Measurements from ENCODE around the gene UNC93A.

UNC93A gene

GRCh38 chr6:167270499-167271311 lies 20.4 kb upstream of the UNC93A start:
- ATAC-seq: no peak
- TF ChIP-seq ZFP3 (CRISPR knock-in tag; IDR thresholded peaks at IDR 0.05): no peak
- no peak for TF ChIP-seq TCF4 (CRISPR knock-in tag; IDR thresholded peaks at IDR 0.05; ENCODE audit: borderline replicate concordance)
- no peak for TF ChIP-seq ZNF70 (CRISPR knock-in tag; IDR thresholded peaks at IDR 0.05)
- no peak for TF ChIP-seq BACH2 (CRISPR knock-in tag; IDR thresholded peaks at IDR 0.05; ENCODE audit: borderline replicate concordance)
- no peak for TF ChIP-seq ARNTL (CRISPR knock-in tag; IDR thresholded peaks at IDR 0.05; ENCODE audit: borderline replicate concordance, low read depth)
- no peak for TF ChIP-seq SNAI2 (CRISPR knock-in tag; IDR thresholded peaks at IDR 0.05)
- no peak for TF ChIP-seq ZC3H10 (CRISPR knock-in tag; IDR thresholded peaks at IDR 0.05)
- TF ChIP-seq ZFP30 (CRISPR knock-in tag; IDR thresholded peaks at IDR 0.05): no peak
- no peak for TF ChIP-seq PATZ1 (CRISPR knock-in tag; IDR thresholded peaks at IDR 0.05; ENCODE audit: borderline replicate concordance)
- no peak for TF ChIP-seq GLIS3 (CRISPR knock-in tag; IDR thresholded peaks at IDR 0.05)
- TF ChIP-seq ISL1 (CRISPR knock-in tag; IDR thresholded peaks at IDR 0.05): no peak
- TF ChIP-seq POU6F1 (CRISPR knock-in tag; IDR thresholded peaks at IDR 0.05; ENCODE audit: borderline replicate concordance, low read depth): no peak
- TF ChIP-seq ZNF8 (CRISPR knock-in tag; IDR thresholded peaks at IDR 0.05): no peak

DNA sequence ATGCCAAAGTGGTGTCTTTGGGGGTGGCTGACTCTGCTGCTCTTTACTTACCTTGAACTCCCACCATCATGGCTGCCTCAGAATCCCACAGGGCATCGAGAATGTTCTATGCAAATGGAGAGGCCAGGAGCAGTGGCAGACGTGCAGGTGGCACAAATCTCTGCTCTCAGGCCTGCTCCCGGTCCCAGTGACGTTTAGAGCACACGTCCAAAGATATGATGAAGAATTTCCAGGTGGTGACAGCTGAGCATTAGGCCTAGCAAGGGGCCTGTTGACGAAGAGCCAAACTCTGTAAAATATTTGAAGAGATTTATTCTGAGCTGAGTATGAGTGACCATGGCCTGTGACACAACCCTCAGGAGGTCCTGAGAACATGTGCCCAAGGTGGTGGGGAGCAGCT lies 19.0 kb upstream of the UNC93A start:
- no peak for TF ChIP-seq ZNF8 (CRISPR knock-in tag; IDR thresholded peaks at IDR 0.05)
- TF ChIP-seq GLIS3 (CRISPR knock-in tag; IDR thresholded peaks at IDR 0.05): no peak
- no peak for TF ChIP-seq SNAI2 (CRISPR knock-in tag; IDR thresholded peaks at IDR 0.05)
- ATAC-seq: no peak

- no peak for TF ChIP-seq ISL1 (CRISPR knock-in tag; IDR thresholded peaks at IDR 0.05)
- TF ChIP-seq SNAI2 (CRISPR knock-in tag; IDR thresholded peaks at IDR 0.05): no peak
- no peak for TF ChIP-seq BACH2 (CRISPR knock-in tag; IDR thresholded peaks at IDR 0.05; ENCODE audit: borderline replicate concordance)
- no peak for TF ChIP-seq PPARA (CRISPR knock-in tag; IDR thresholded peaks at IDR 0.05; ENCODE audit: borderline replicate concordance)
- TF ChIP-seq ESRRG (CRISPR knock-in tag; IDR thresholded peaks at IDR 0.05): no peak
- TF ChIP-seq RARB (CRISPR knock-in tag; IDR thresholded peaks at IDR 0.05): no peak
- no peak for TF ChIP-seq TOX (CRISPR knock-in tag; IDR thresholded peaks at IDR 0.05; ENCODE audit: borderline replicate concordance)
- no peak for TF ChIP-seq CSRNP3 (CRISPR knock-in tag; IDR thresholded peaks at IDR 0.05)
- TF ChIP-seq OSR1 (CRISPR knock-in tag; IDR thresholded peaks at IDR 0.05): no peak
- no peak for TF ChIP-seq POU6F1 (CRISPR knock-in tag; IDR thresholded peaks at IDR 0.05; ENCODE audit: borderline replicate concordance, low read depth)
- no peak for TF ChIP-seq ZNF8 (CRISPR knock-in tag; IDR thresholded peaks at IDR 0.05)
- TF ChIP-seq ZC3H10 (CRISPR knock-in tag; IDR thresholded peaks at IDR 0.05): no peak
- TF ChIP-seq GLIS3 (CRISPR knock-in tag; IDR thresholded peaks at IDR 0.05): no peak
- TF ChIP-seq ARNTL (CRISPR knock-in tag; IDR thresholded peaks at IDR 0.05; ENCODE audit: borderline replicate concordance, low read depth): no peak
- TF ChIP-seq, protein P1, sequence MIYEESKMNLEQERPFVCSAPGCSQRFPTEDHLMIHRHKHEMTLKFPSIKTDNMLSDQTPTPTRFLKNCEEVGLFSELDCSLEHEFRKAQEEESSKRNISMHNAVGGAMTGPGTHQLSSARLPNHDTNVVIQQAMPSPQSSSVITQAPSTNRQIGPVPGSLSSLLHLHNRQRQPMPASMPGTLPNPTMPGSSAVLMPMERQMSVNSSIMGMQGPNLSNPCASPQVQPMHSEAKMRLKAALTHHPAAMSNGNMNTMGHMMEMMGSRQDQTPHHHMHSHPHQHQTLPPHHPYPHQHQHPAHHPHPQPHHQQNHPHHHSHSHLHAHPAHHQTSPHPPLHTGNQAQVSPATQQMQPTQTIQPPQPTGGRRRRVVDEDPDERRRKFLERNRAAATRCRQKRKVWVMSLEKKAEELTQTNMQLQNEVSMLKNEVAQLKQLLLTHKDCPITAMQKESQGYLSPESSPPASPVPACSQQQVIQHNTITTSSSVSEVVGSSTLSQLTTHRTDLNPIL (CRISPR knock-in tag; IDR thresholded peaks at IDR 0.05; ENCODE audit: low read depth): no peak
- no peak for ATAC-seq
Observed at GRCh38 chr6:167272696-167273379, 18.3 kb upstream of the UNC93A start.

All from SK-N-SH treated with all-trans-retinoic acid at 6 μM for 48 hours (cell line).